ENCODE results near the gene SFRP5. TPM values are rescaled to one million over a fixed set of nuclear protein-coding genes. Genes with fewer than 3 reads are reported as not detected.

SFRP5 gene
- total RNA-seq, 2 experiments from 2014 or later, result 0.22 to 0.27 TPM

DNA sequence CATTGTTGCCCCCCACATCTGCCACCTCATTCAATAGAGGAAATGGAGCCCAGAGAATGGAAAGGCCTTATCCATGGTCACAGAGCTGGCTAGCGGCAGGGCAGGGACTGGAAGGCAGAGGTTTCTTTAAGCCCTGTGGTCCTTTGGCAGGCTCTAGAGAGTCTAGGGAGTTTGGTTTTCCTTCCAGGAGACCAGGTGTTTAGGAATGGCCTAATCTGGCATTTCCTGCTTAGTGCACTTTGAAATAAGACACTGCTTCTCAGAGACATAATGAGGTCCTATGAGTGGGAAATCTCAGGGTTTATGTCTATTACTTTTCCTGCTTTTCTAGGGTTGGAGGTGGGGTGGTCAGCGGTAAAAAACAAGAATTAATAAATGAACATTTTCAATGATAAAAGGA lies 52.2 kb downstream of the SFRP5 start:
- no peaks in the 10 kb centered on the region for H3K36me3 Mint-ChIP-seq
- peaks cover 4% of the 10 kb centered on the region for H3K4me1 Mint-ChIP-seq
- no peak overlapping the region for H3K4me3 Mint-ChIP-seq
- H3K9me3 Mint-ChIP-seq, result no peaks in the 10 kb centered on the region
- H3K27ac Mint-ChIP-seq, result no peak overlapping the region
- no peak for DNase-seq
- H3K27me3 Mint-ChIP-seq, result no peaks in the 10 kb centered on the region

DNA sequence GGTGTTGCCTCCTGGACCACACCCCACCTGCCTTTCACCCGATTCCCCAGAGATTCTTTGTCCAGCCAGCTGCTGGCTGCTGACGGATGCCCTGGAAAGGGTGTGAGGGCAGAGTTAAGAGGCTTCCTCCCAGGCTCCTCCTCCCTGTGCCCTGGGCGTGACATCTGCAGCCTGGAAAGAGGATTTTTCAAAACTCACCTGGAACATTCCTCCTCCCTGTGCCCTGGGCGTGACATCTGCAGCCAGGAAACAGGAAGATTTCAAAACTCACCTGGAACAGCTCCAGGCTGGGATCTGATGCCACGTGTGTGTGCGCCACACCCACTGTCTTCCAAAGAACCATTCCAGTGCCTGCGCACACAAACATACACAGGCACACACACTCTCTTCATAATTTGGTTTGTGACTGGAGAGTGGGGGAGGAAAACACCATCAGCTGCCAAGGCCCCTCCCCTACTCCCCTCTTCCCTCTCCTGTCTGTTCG lies 53.1 kb downstream of the SFRP5 start:
- DNase-seq, result no peak
- Mint-ChIP-seq H3K4me3 (no peak overlapping the region), H3K27ac (no peak overlapping the region), H3K27me3 (no peaks in the 10 kb centered on the region), H3K4me1 (peaks cover 6% of the 10 kb centered on the region), H3K36me3 (no peaks in the 10 kb centered on the region), H3K9me3 (no peaks in the 10 kb centered on the region)

DNA sequence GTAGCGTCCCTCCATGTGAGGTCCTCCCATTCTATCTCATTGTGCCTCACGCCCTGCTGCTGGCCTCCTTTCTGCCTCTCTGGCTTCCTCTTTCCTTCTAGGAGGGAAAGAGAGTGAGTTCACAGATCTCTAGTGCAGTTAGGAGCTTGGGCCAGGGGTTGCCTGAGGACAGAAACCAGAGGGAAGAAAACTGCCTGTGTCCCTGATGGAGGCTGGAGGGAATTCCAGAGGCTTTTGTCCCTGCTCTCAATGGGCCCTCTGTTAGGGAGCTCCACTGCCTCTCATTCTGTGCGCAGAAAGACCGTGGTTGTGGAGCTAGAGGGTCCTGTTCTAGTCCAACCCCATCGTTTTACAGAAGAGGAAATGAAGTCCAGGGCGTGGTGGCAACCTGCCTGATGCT lies 53.6 kb downstream of the SFRP5 start:
- Mint-ChIP-seq H3K27ac (no peak overlapping the region), H3K4me1 (peaks cover 6% of the 10 kb centered on the region), H3K36me3 (no peaks in the 10 kb centered on the region), H3K9me3 (no peaks in the 10 kb centered on the region), H3K27me3 (peaks cover under 1% of the 10 kb centered on the region), H3K4me3 (no peak overlapping the region)
- DNase-seq, result no peak

DNA sequence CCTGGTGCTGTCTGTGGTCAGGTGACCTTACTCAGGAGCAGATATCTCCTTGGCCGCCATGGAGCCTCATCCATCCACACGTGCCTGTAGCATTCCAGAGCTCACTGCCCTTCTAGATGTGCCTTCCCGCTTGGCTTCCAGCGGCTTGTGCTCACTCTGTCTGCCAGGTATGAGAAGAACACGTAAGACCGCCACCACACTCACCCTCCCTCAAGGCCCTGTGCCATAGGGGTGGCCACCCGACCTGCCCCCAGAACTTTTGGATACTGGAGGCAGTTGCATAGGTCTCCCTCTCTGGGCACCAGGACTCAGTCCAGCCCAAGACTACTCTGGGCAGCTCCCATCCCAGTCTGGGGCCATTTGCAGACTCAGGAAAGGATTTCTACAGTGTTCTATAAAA lies 54.2 kb downstream of the SFRP5 start:
- no peak overlapping the region for H3K4me3 Mint-ChIP-seq
- no peak for DNase-seq
- peaks cover 4% of the 10 kb centered on the region for H3K36me3 Mint-ChIP-seq

More for the DNA sequence above, 54.2 kb downstream of the SFRP5 start:
- Mint-ChIP-seq H3K27ac (no peak overlapping the region), H3K4me1 (peaks cover 10% of the 10 kb centered on the region), H3K9me3 (no peaks in the 10 kb centered on the region), H3K27me3 (peaks cover 6% of the 10 kb centered on the region)

Other genes with a start within 250 kb of the SFRP5 start
- not detected for gene ANKRD2, start 199.2 kb downstream of the SFRP5 start, total RNA-seq
- gene HOGA1, start 187.6 kb downstream of the SFRP5 start, total RNA-seq, result not detected
- not detected for gene C10orf62, start 182.3 kb downstream of the SFRP5 start, total RNA-seq
- gene MORN4, start 138.5 kb downstream of the SFRP5 start, total RNA-seq, result 1 to 10 TPM; 3.0 to 3.4 TPM
- gene PI4K2A, start 131.3 kb downstream of the SFRP5 start, total RNA-seq, result 10 to 100 TPM; 10.8 to 11.7 TPM
- gene AVPI1, start 84.8 kb downstream of the SFRP5 start, total RNA-seq, result 1 to 10 TPM; 3.1 to 3.2 TPM
- 1 to 10 TPM; 4.1 to 5.5 TPM for gene MARVELD1, start 58.3 kb downstream of the SFRP5 start, total RNA-seq
- gene ZFYVE27, start 34.9 kb downstream of the SFRP5 start, total RNA-seq, result 10 to 100 TPM; 20.9 to 22.8 TPM
- under 1 TPM; 0.80 to 0.90 TPM for gene GOLGA7B, start 77.8 kb upstream of the SFRP5 start, total RNA-seq

Data from activated naive CD8-positive, alpha-beta T cell treated with anti-CD3 and anti-CD28 coated beads for 36 hours (primary cell).